Right renal pelvis (tissue), 4 donors: ENCODE measurements around the gene PLPP7. TPM values are rescaled to one million over a fixed set of nuclear protein-coding genes. Genes with fewer than 3 reads are reported as not detected.
"Not testable (repeated sequence)": the region's sequence is repeated elsewhere in the genome, so short reads cannot be mapped to it uniquely, and the experiment has no call there.

Experiments used
- DNase-seq, 4 donors: peaks; one replicate each; pipeline ENCODE4 v3.0.0-alpha.2; 2013; ENCODE audit warnings: low read depth in 4 of 4, low spot score in 3 of 4, missing footprints in 1 of 4
- polyA plus RNA-seq, 4 donors: library from polyadenylated mRNA; unstranded; fragments of 120-200 nt; gene quantifications; one replicate each; pipeline ENCODE4 v1.2.1, GENCODE V29; 2013; ENCODE audit not compliant: insufficient read length in 4 of 4

The PLPP7 gene
- polyA plus RNA-seq = 1 to 10 TPM; 1.9 to 3.5 (median 2.4) TPM

GRCh38 chr9:131289301-131290035, at the start of gene PLPP7:
Gene PLPP7, plus strand, starts transcription at chr9:131289723. Its CDS starts 275 bp downstream, at chr9:131289998.
- no peak for DNase-seq

- DNase-seq = no peak
Observed at GRCh38 chr9:131240047-131240921, 49.2 kb upstream of the PLPP7 start.

GRCh38 chr9:131244331-131244730, 45.2 kb upstream of the PLPP7 start:
- DNase-seq = not testable (repeated sequence)

GRCh38 chr9:131246618-131247017, 42.9 kb upstream of the PLPP7 start:
- DNase-seq = no peak

- no peak for DNase-seq
Observed at GRCh38 chr9:131252120-131252519, 37.4 kb upstream of the PLPP7 start.

GRCh38 chr9:131253891-131254491, 35.5 kb upstream of the PLPP7 start:
- no peak for DNase-seq

GRCh38 chr9:131254626-131255025, 34.9 kb upstream of the PLPP7 start:
- DNase-seq = no peak

GRCh38 chr9:131255676-131256197, 33.8 kb upstream of the PLPP7 start:
- DNase-seq = no peak

- no peak for DNase-seq
Observed at GRCh38 chr9:131257266-131258025, 32.1 kb upstream of the PLPP7 start.

- no peak for DNase-seq
Observed at GRCh38 chr9:131258186-131258585, 31.3 kb upstream of the PLPP7 start.

- no peak for DNase-seq
Observed at GRCh38 chr9:131258698-131259431, 30.7 kb upstream of the PLPP7 start.

GRCh38 chr9:131259432-131259898, 30.1 kb upstream of the PLPP7 start:
- DNase-seq = no peak

GRCh38 chr9:131259916-131260597, 29.5 kb upstream of the PLPP7 start:
- no peak for DNase-seq

GRCh38 chr9:131260751-131261452, 28.6 kb upstream of the PLPP7 start:
- DNase-seq = no peak

GRCh38 chr9:131262327-131263032, 27.0 kb upstream of the PLPP7 start:
- DNase-seq = no peak

- not testable (repeated sequence) for DNase-seq
Observed at GRCh38 chr9:131263033-131263343, 26.5 kb upstream of the PLPP7 start.

GRCh38 chr9:131263701-131264100, 25.8 kb upstream of the PLPP7 start:
- DNase-seq = no peak

- DNase-seq = no peak
Observed at GRCh38 chr9:131264231-131264630, 25.3 kb upstream of the PLPP7 start.
